ENCODE results near the gene SAFB. TPM values are rescaled to one million over a fixed set of nuclear protein-coding genes. Genes with fewer than 3 reads are reported as not detected.

Gene SAFB
- total RNA-seq, 6 experiments from 2014 or later: 31.2 to 45.7 (median 32.8) TPM

DNA sequence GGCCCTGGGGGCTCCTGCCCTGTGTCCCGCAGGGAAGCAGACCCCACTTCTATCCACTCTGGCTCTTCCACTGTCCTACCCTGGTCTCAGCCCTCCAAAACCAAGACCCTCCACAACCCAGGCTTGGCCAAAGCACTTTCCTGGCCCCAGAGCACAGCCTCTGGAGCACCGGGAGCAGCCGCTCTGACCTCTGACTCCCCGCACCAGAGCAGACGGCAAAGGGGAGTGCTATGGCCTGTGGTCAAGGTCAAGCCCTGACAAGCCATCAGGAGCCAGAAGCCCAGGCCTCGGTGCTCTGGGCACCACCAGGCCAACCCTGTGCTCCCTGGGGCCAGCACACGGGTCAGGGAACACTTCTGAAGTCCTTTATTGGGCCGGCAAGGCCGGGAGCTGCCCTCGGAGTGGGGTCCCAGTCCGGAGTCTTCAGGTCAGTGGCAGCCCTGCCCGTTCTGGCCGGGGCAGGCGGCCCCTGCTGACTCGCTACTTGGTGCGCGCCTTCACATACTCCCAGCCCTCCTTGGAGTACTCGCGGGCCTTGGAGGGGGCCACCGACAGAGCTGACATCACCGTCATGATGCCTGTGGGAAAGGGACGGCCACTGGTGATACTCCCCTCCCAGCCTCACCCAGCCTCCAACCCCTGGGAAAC is 55.3 kb downstream of the SAFB start:
- DNase-seq: no peak
- Histone ChIP-seq H3K4me3 (no peak overlapping the region), H3K9me3 (no peaks in the 10 kb centered on the region), H3K27me3 (no peaks in the 10 kb centered on the region), H3K36me3 (no peaks in the 10 kb centered on the region), H3K4me1 (peaks cover 0 to 6% (median 0%) of the 10 kb centered on the region in 4 donors), H3K27ac (no peak overlapping the region)
- no CpG with 5 or more reads among the region's 22 CpGs for WGBS (ENCODE audit: insufficient coverage, low coverage, low lambda C conversion rate, missing lambda C conversion rate)
- ATAC-seq: no peak
- no peak for TF ChIP-seq POLR2A (IDR thresholded peaks at IDR 0.05)
- TF ChIP-seq, protein P1, sequence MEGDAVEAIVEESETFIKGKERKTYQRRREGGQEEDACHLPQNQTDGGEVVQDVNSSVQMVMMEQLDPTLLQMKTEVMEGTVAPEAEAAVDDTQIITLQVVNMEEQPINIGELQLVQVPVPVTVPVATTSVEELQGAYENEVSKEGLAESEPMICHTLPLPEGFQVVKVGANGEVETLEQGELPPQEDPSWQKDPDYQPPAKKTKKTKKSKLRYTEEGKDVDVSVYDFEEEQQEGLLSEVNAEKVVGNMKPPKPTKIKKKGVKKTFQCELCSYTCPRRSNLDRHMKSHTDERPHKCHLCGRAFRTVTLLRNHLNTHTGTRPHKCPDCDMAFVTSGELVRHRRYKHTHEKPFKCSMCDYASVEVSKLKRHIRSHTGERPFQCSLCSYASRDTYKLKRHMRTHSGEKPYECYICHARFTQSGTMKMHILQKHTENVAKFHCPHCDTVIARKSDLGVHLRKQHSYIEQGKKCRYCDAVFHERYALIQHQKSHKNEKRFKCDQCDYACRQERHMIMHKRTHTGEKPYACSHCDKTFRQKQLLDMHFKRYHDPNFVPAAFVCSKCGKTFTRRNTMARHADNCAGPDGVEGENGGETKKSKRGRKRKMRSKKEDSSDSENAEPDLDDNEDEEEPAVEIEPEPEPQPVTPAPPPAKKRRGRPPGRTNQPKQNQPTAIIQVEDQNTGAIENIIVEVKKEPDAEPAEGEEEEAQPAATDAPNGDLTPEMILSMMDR (IDR thresholded peaks at IDR 0.05): no peak
- intact Hi-C loops (cut with DNase I): loop anchor here in 1 of 2 donors (10.0 kb wide), 1 partner anchor 63 kb away; no protein-coding TSS in a partner anchor

DNA sequence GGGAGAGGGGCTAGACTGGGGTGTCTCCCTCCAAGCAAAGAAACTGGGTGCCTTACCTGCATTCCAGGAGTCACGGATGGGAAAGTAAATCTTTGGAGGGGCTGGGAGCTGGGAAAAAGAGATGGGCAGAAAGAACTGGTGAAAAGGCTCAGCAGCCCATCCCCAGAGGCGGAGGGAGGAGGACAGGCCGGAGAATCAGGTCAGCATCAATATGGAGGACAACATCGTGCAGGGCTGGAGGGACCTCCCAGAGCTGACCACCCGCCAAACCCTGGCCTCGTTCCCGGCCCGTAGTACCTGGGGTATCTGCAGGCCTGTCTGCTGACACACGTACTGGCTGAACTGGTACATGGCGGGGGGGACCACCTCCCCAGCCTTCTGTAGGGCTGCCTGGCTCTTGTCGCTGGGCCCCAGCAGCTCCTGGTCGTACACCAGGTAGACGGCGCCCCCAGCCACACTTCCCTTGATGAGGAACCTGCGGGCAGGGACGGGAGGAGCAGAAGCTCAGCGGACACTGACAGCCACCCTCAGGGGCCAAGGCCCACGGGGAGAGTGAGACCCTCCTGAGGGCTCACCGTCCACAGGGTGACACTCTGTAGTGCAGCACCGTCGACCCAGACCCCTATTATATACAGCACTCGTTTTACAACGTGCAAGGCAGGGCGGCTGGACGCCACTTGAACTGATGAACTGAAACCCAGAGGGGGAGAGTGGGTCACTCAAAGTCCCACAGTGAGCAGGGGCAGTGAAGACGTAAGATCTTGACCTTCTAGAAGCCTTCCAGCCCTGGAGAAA is 56.6 kb downstream of the SAFB start:
- 21% methylated on average over 7 of the region's 26 CpGs for WGBS (ENCODE audit: insufficient coverage, low coverage, low lambda C conversion rate, missing lambda C conversion rate)
- intact Hi-C loops (cut with DNase I): loop anchor here in 1 of 2 donors (10.0 kb wide), 1 partner anchor 65 kb away; no protein-coding TSS in a partner anchor

GRCh38 chr19:5680084-5680436 is 57.2 kb downstream of the SAFB start:
- Histone ChIP-seq H3K27ac (peak overlapping the region; percentile 72 to 82 (median 82)), H3K4me3 (peak overlapping the region; percentile 62 to 97 (median 95)), H3K27me3 (no peaks in the 10 kb centered on the region), H3K9me3 (no peaks in the 10 kb centered on the region), H3K36me3 (no peaks in the 10 kb centered on the region), H3K4me1 (peaks cover 0 to 6% (median 0%) of the 10 kb centered on the region in 4 donors)
- no peak for TF ChIP-seq POLR2A (IDR thresholded peaks at IDR 0.05)
- TF ChIP-seq, protein P1 (IDR thresholded peaks at IDR 0.05): no peak
- ATAC-seq (peak in 3 of 4 donors; percentile 1 to 4 (median 1)), DNase-seq (no peak)
- whole genome bisulfite sequencing (ENCODE audit: insufficient coverage, low coverage, low lambda C conversion rate, missing lambda C conversion rate): 0% methylated on average over 11 of the region's 23 CpGs
- intact Hi-C loops (cut with DNase I): no loop called here

More for the DNA sequence above, 56.6 kb downstream of the SAFB start:
- no peaks in the 10 kb centered on the region for H3K27me3 ChIP-seq
- ATAC-seq (no peak), DNase-seq (no peak)
- H3K4me1 ChIP-seq: peaks cover 0 to 6% (median 0%) of the 10 kb centered on the region in 4 donors
- no peaks in the 10 kb centered on the region for H3K9me3 ChIP-seq
- H3K36me3 ChIP-seq: no peaks in the 10 kb centered on the region
- peak overlapping the region in 2 of 3 donors; percentile 72 to 82 for H3K27ac ChIP-seq
- peak overlapping the region; percentile 62 to 97 (median 95) for H3K4me3 ChIP-seq
- no peak for TF ChIP-seq POLR2A (IDR thresholded peaks at IDR 0.05)
- TF ChIP-seq, protein P1 (IDR thresholded peaks at IDR 0.05): no peak

DNA sequence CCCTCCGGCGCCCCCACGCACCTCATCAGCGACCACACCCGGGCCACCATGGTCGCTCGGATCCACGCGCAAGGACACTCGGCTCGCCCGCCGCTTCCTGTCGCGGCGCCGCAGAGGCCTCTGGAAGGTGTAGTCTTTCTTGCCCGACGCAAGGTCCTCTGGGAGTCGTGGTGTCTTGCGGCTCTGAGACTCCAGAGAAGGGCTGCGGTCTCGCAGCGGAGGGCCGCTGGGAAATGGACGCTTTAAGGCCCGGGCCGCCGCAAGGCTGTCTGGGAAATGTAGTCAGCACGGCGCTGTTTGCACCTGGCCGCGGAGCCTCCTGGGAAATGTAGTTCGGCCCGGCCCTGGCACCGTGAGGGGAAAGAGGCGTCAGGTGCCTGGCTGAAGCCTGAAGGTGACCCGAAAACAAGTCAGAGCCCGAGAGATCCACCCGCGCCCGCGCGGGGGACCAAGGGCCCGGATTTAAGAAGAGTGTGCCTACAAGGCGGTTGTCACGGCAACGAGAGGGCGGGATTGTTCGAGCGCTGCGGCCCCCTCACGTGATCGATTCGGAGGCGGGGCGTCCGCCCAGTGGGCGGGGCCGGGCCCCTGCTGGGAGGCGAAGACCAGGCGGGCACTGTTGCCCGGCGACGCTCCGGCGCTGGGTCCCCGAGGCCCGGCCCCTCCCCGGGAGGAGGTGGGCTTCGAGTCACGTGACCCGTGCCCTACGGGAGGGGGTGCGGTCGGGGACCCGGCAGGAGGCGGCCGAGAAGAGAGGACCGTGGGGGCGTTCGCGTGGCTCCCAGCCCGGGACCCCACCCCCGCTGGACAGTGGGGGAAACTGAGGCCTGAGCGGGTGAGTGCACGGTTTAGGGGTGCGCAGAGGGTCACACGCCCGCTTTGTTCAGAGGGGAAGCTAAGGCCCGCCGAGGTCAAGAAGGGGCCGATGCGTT is 57.8 kb downstream of the SAFB start, which contains the start of the genes HSD11B1L and MICOS13:
TSS of gene HSD11B1L (plus strand) at position 591 of the 932 bp plus-strand sequence. CDS start 3,806 bp downstream, outside the sequence.
TSS of gene MICOS13 (minus strand) at position 80 of the 932 bp plus-strand sequence. CDS start at position 50, 30 bp downstream.
- peak; percentile 98 to 99 (median 99) for DNase-seq
- Histone ChIP-seq H3K4me1 (peaks cover 0 to 6% (median 0%) of the 10 kb centered on the region in 4 donors), H3K4me3 (peak within 1 kb of the TSS; percentile 62 to 97 (median 95)), H3K9me3 (no peaks in the 10 kb centered on the region), H3K27ac (peak within 1 kb of the TSS; percentile 82 to 83 (median 82)), H3K27me3 (no peaks in the 10 kb centered on the region), H3K36me3 (no peaks in the 10 kb centered on the region)
- 0% methylated on average over 17 of the region's 94 CpGs for WGBS (ENCODE audit: insufficient coverage, low coverage, low lambda C conversion rate, missing lambda C conversion rate)
- intact Hi-C loops (cut with DNase I): no loop called here
- ATAC-seq: peak; percentile 90 to 95 (median 92)
- TF ChIP-seq, protein P1 (IDR thresholded peaks at IDR 0.05): no peak
- TF ChIP-seq POLR2A (IDR thresholded peaks at IDR 0.05): no peak
